Brain microvascular endothelial cell (primary cell): ENCODE measurements around the gene MAML2.

Experiments
- DNase-seq: peaks from one replicate; pipeline ENCODE4 v3.0.0-alpha.2; 2020
- H3K27ac ChIP-seq: fragments of 250-450 bp; sonication (Bioruptor Pico); 2 replicates; pipeline ENCODE4 v1.5.1; 2020; ENCODE audit warnings: mild to moderate bottlenecking, moderate library complexity
- H3K27me3 ChIP-seq: fragments of 250-450 bp; sonication (Bioruptor Pico); replicated peaks from 2 replicates; pipeline ENCODE4 v1.5.1; 2020; ENCODE audit warnings: mild to moderate bottlenecking
- H3K36me3 ChIP-seq: fragments of 250-450 bp; sonication (Bioruptor Pico); replicated peaks from 2 replicates; pipeline ENCODE4 v1.5.1; 2020; ENCODE audit warnings: mild to moderate bottlenecking
- H3K4me3 ChIP-seq: 2 replicates; pipeline ENCODE4 v1.5.1; 2011; ENCODE audit warnings: low read depth, mild to moderate bottlenecking, control low read depth, low read length, moderate library complexity
- CTCF ChIP-seq: IDR thresholded peaks from 2 replicates; pipeline ENCODE4 v1.5.1; 2011; ENCODE audit warnings: low read depth, mild to moderate bottlenecking, moderate library complexity, low read length, control low read depth, inconsistent platforms; ENCODE audit errors: missing control alignments
- in situ Hi-C: cut with HindIII; loops from 2 replicates; pipeline ENCODE4 v1.10.0; 2017; ENCODE audit warnings: low sequenced_read_pairs, low pct_ligation_motif_present

Gene MAML2

GRCh38 chr11:96167787-96168186 lies 175.2 kb downstream of the MAML2 start:
- Histone ChIP-seq H3K4me3 (no peak overlapping the region), H3K27me3 (no peaks in the 10 kb centered on the region), H3K27ac (no peak overlapping the region), H3K36me3 (no peaks in the 10 kb centered on the region)
- no peak for TF ChIP-seq CTCF
- in situ Hi-C loops = no loop called here
- no peak for DNase-seq

GRCh38 chr11:96167203-96167758 lies 175.7 kb downstream of the MAML2 start:
- in situ Hi-C loops = no loop called here
- Histone ChIP-seq H3K36me3 (no peaks in the 10 kb centered on the region), H3K4me3 (no peak overlapping the region), H3K27me3 (no peaks in the 10 kb centered on the region), H3K27ac (no peak overlapping the region)
- DNase-seq = no peak
- TF ChIP-seq CTCF = no peak

- H3K27ac ChIP-seq = peak overlapping the region; percentile 23
- H3K4me3 ChIP-seq = no peak overlapping the region
- no peak for TF ChIP-seq CTCF
- peak; percentile 82 for DNase-seq
- no peaks in the 10 kb centered on the region for H3K36me3 ChIP-seq
- in situ Hi-C loops = no loop called here
- no peaks in the 10 kb centered on the region for H3K27me3 ChIP-seq
These were observed 180.0 kb downstream of the MAML2 start for GRCh38 chr11:96162816-96163499.

- Histone ChIP-seq H3K27me3 (no peaks in the 10 kb centered on the region), H3K36me3 (no peaks in the 10 kb centered on the region), H3K27ac (peak overlapping the region; percentile 57), H3K4me3 (no peak overlapping the region)
- peak; percentile 51 for DNase-seq
- no peak for TF ChIP-seq CTCF
- in situ Hi-C loops = no loop called here
These were observed 181.5 kb downstream of the MAML2 start for GRCh38 chr11:96161307-96162089.

- H3K27me3 ChIP-seq = no peaks in the 10 kb centered on the region
- no peak for TF ChIP-seq CTCF
- in situ Hi-C loops = no loop called here
- no peak overlapping the region for H3K4me3 ChIP-seq
- H3K27ac ChIP-seq = peak overlapping the region; percentile 57
- H3K36me3 ChIP-seq = no peaks in the 10 kb centered on the region
- no peak for DNase-seq
These were observed 182.2 kb downstream of the MAML2 start for GRCh38 chr11:96160732-96161306.
